Neuronal stem cell (in vitro differentiated cells): Measurements from ENCODE around the gene AFF4. TPM values are rescaled to one million over a fixed set of nuclear protein-coding genes. Genes with fewer than 3 reads are reported as not detected.

ENCODE experiments used
- DNase-seq: peaks from one replicate; pipeline ENCODE4 v3.0.0-alpha.2; 2013; ENCODE audit warnings: low spot score
- H2AFZ ChIP-seq: one replicate; pipeline ENCODE4 v1.6.1; 2013; ENCODE audit warnings: mild to moderate bottlenecking, low read length, inconsistent platforms
- H2AK5ac ChIP-seq: 2 replicates; pipeline ENCODE4 v1.6.1; 2013; ENCODE audit warnings: low read depth, mild to moderate bottlenecking, inconsistent platforms, low read length, moderate library complexity, mixed read lengths
- H2BK120ac ChIP-seq: 2 replicates; pipeline ENCODE4 v1.6.1; 2013; ENCODE audit warnings: low read depth, mild to moderate bottlenecking, inconsistent platforms, low read length, moderate library complexity, mixed read lengths
- H2BK12ac ChIP-seq: one replicate; pipeline ENCODE4 v1.6.1; 2013; ENCODE audit warnings: low read length, inconsistent platforms
- H2BK15ac ChIP-seq: 2 replicates; pipeline ENCODE4 v1.6.1; 2013; ENCODE audit warnings: mild to moderate bottlenecking, low read length, inconsistent platforms, mixed read lengths
- H2BK5ac ChIP-seq: one replicate; pipeline ENCODE4 v1.6.1; 2013; ENCODE audit warnings: inconsistent platforms, mild to moderate bottlenecking, low read length, moderate library complexity
- H3K14ac ChIP-seq: one replicate; pipeline ENCODE4 v1.6.1; 2013; ENCODE audit warnings: low read length, inconsistent platforms
- H3K18ac ChIP-seq: 2 replicates; pipeline ENCODE4 v1.6.1; 2013; ENCODE audit warnings: low read length, inconsistent platforms
- H3K23ac ChIP-seq: 2 replicates; pipeline ENCODE4 v1.6.1; 2013; ENCODE audit warnings: low read depth, mild to moderate bottlenecking, mixed read lengths, low read length, inconsistent platforms; ENCODE audit not compliant: poor library complexity
- H3K27ac ChIP-seq: replicated peaks from 3 replicates; pipeline ENCODE4 v1.5.1; 2013; ENCODE audit warnings: low read length, inconsistent platforms
- H3K27me3 ChIP-seq, 3 experiments: 2 replicates each; pipeline ENCODE4 v1.6.1; 2013; ENCODE audit warnings: low read length in 3 of 3, mild to moderate bottlenecking in 2 of 3, inconsistent platforms in 1 of 3, low read depth in 1 of 3, mixed read lengths in 1 of 3, moderate library complexity in 1 of 3; ENCODE audit not compliant: control insufficient read depth in 3 of 3, insufficient read depth in 3 of 3
- H3K36me3 ChIP-seq, 2 donors: replicated peaks in 1 of 2; 2 replicates each; pipeline ENCODE4 v1.6.1; 2013; ENCODE audit warnings: low read length in 2 of 2; ENCODE audit not compliant: control insufficient read depth in 2 of 2, insufficient read depth in 2 of 2
- H3K4ac ChIP-seq: 2 replicates; pipeline ENCODE4 v1.6.1; 2013; ENCODE audit warnings: inconsistent platforms, mild to moderate bottlenecking, low read length, moderate library complexity
- H3K4me1 ChIP-seq, 2 donors: 1 replicate in 1 of 2; 2 replicates in 1 of 2; pipeline ENCODE4 v1.6.1; 2013; ENCODE audit warnings: low read length in 2 of 2, low read depth in 1 of 2; ENCODE audit not compliant: control insufficient read depth in 2 of 2, insufficient read depth in 1 of 2
- H3K4me2 ChIP-seq: one replicate; pipeline ENCODE4 v1.6.1; 2013; ENCODE audit warnings: mild to moderate bottlenecking, low read length, inconsistent platforms; ENCODE audit not compliant: insufficient read depth, poor library complexity, severe bottlenecking
- H3K4me3 ChIP-seq, 2 donors: 2 replicates each; pipeline ENCODE4 v1.5.1; 2013; ENCODE audit warnings: low read length in 2 of 2, mild to moderate bottlenecking in 2 of 2, inconsistent platforms in 1 of 2, moderate library complexity in 1 of 2
- H3K79me1 ChIP-seq: one replicate; pipeline ENCODE4 v1.6.1; 2013; ENCODE audit warnings: low read depth, mild to moderate bottlenecking, inconsistent platforms, low read length, moderate library complexity
- H3K9ac ChIP-seq: one replicate; pipeline ENCODE4 v1.6.1; 2013; ENCODE audit warnings: mild to moderate bottlenecking, low read depth, low read length, inconsistent platforms; ENCODE audit not compliant: poor library complexity
- H3K9me3 ChIP-seq, 2 donors: replicated peaks in 1 of 2; 2 replicates each; pipeline versions ENCODE3 to v1.6.1; 2013; ENCODE audit warnings: low read length in 2 of 2, mild to moderate bottlenecking in 2 of 2, inconsistent platforms in 1 of 2, low read depth in 1 of 2, mixed read lengths in 1 of 2, moderate library complexity in 1 of 2; ENCODE audit not compliant: control insufficient read depth in 2 of 2, insufficient read depth in 1 of 2
- H4K8ac ChIP-seq: one replicate; pipeline ENCODE4 v1.6.1; 2013; ENCODE audit warnings: low read depth, mild to moderate bottlenecking, inconsistent platforms, low read length, moderate library complexity
- H4K91ac ChIP-seq: one replicate; pipeline ENCODE4 v1.6.1; 2013; ENCODE audit warnings: low read length, low read depth, mild to moderate bottlenecking, inconsistent platforms; ENCODE audit not compliant: poor library complexity
- WGBS, 2 donors: extraction: QIAGEN DNeasy Blood & Tissue Kit; methylation state at CpG; one replicate each; pipeline ENCODE4 v1.1.7; 2013; ENCODE audit warnings: missing lambda C conversion rate in 2 of 2, mixed read lengths in 1 of 2; ENCODE audit not compliant: insufficient read length in 2 of 2, insufficient replicate concordance in 1 of 2; ENCODE audit errors: extremely low coverage in 2 of 2; 5-methylcytosine and 5-hydroxymethylcytosine counted together
- small RNA-seq: library from polyadenylated mRNA; stranded (forward); fragments of <200 nt; extraction: miRNeasy Mini kit (QIAGEN cat#:217004); gene quantifications from one replicate; pipeline ENCODE3, GENCODE V24; 2013; ENCODE audit not compliant: insufficient read depth

AFF4 gene

DNA sequence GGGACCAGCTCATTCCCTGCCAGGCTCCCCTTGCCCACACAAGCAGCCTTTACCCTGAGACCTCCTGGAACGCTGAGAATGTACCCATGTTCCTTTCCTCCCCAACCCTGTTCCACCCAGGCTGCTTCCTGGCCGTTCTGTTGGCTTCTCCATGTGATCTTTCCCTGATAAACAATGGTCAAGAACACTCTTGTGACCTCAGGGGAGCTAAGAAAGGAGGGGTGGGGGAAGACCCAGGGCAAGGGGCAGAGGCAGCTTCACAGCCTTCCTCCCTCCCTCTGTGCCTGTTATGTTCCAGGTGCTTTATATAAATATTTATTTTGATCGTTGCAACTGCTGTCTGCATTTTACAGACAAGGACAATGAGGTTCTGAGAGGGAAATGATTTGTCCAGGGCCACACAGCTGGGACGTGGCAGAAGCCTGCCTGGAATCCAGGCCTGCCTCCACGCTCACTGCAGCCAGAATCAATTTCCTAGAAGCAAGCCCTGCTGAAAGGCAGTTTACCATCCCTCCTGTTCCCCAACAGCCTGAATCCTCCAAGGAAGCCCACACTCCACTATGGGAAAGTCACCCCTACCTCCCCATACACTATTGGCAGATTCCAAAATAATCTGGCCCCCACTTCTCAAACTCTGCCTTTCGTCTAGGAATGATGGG, 136.9 kb downstream of the AFF4 start:
- Histone ChIP-seq H2AK5ac (peak overlapping the region; percentile 68), H3K18ac (no peak overlapping the region), H3K9me3 (peaks cover 0 to 2% of the 10 kb centered on the region in 2 donors), H2AFZ (no peak overlapping the region), H3K14ac (peak overlapping the region; percentile 82), H2BK5ac (peak overlapping the region; percentile 94), H2BK15ac (peak overlapping the region; percentile 59), H3K23ac (no peak overlapping the region), H3K9ac (no peak overlapping the region), H3K4me3 (no peak overlapping the region), H3K4ac (no peak overlapping the region), H4K8ac (no peak overlapping the region), H3K4me2 (no peak overlapping the region), H2BK120ac (no peak overlapping the region), H2BK12ac (no peak overlapping the region), H3K36me3 (no peaks in the 10 kb centered on the region), H3K79me1 (peaks cover 3% of the 10 kb centered on the region), H3K27ac (no peak overlapping the region), H3K4me1 (peaks cover 0 to 4% of the 10 kb centered on the region in 2 donors), H3K27me3 (peaks cover 15 to 85% (median 85%) of the 10 kb centered on the region in 3 experiments), H4K91ac (no peak overlapping the region)
- DNase-seq, result no peak
- WGBS, 2 donors, result no CpG with 5 or more reads among the region's 6 CpGs

DNA sequence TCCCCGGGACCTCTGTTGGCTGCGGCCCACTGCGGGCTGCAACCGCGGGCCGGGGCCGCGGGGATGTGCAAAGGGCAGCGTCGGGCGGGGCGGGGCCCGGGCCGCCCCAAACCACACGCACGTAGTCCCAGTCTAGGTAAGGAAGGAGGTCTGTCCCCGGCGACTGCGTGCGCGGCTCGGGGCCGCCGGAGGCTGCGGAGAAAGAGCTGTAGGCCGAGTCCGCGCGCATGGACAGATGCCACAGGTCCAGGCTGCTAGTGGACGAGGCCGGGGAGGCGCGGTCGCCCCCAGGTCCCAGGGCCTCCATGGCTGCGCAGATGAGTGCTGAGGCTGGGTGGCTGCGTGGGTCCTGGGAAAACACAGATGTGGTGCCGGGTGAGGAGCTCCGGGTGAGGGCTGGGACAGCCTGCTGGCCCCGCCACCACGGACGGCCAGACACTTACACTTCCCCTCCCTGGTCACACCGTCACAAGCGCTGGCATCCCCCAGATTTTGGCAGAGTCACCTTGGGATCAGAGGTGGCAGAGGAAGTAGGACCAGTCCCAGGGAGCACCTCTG, 137.5 kb downstream of the AFF4 start:
- Histone ChIP-seq H3K9ac (peak overlapping the region; percentile 83), H2BK5ac (peak overlapping the region; percentile 94), H2BK12ac (peak overlapping the region; percentile 82), H2AK5ac (peak overlapping the region; percentile 68), H3K14ac (peak overlapping the region; percentile 82), H4K91ac (no peak overlapping the region), H2BK120ac (peak overlapping the region; percentile 90), H3K27me3 (peaks cover 15 to 82% (median 81%) of the 10 kb centered on the region in 3 experiments), H4K8ac (no peak overlapping the region), H3K79me1 (peaks cover 3% of the 10 kb centered on the region), H3K23ac (peak overlapping the region; percentile 89), H3K9me3 (peaks cover 0 to 2% of the 10 kb centered on the region in 2 donors), H2BK15ac (peak overlapping the region; percentile 59), H3K4me3 (peak overlapping the region in 1 of 2 donors; percentile 55), H3K27ac (no peak overlapping the region), H3K4me2 (peak overlapping the region; percentile 77), H3K36me3 (no peaks in the 10 kb centered on the region), H2AFZ (no peak overlapping the region), H3K18ac (peak overlapping the region; percentile 96), H3K4me1 (peaks cover 0 to 4% of the 10 kb centered on the region in 2 donors), H3K4ac (peak overlapping the region; percentile 20)
- WGBS, 2 donors, result no CpG with 5 or more reads among the region's 43 CpGs
- no peak for DNase-seq

Small RNA genes within 50 kb of the gene (small RNA-seq; reads per million reads assigned to genes)
- gene AC113410.1 (not detected), gene ATP6V0E1P1 (not detected), gene RF00019 (not detected), gene RNA5SP192 (not detected)
